Naive thymus-derived CD4-positive, alpha-beta T cell (primary cell): ENCODE data around the gene THUMPD3. TPM values are rescaled to one million over a fixed set of nuclear protein-coding genes. Genes with fewer than 3 reads are reported as not detected.
A peak's percentile ranks its signal among the peaks of the same experiment; 100 is the strongest.

Source experiments
- ATAC-seq: fragments of 150-1000 bp; cut with Tn5 transposase; 2 replicates; pipeline ENCODE4 v1.10.0; 2021; ENCODE audit warnings: mild to moderate bottlenecking, moderate library complexity
- CTCF ChIA-PET: fragments of 350-600 bp; sonication (Branson Sonifier 250); formaldehyde crosslinking; loops from one replicate; lab custom pipeline; 2021; ENCODE audit warnings: antibody characterized with exemption; lab: Charles Lee
- POLR2A ChIA-PET: fragments of 350-600 bp; sonication (Branson Sonifier 250); formaldehyde crosslinking; loops from one replicate; lab custom pipeline; 2021; ENCODE audit warnings: antibody characterized with exemption, inconsistent platforms; lab: Charles Lee
- DNase-seq, 9 donors: peaks; one replicate each; pipeline versions ENCODE4 v3.0.0 to v3.0.0-alpha.2; 2020 to 2022; ENCODE audit warnings: mixed read lengths in 1 of 9
- H3K27ac ChIP-seq: one replicate; pipeline ENCODE4 v1.7.0; 2013; ENCODE audit warnings: mild to moderate bottlenecking, low read depth, low read length, moderate library complexity
- H3K27me3 ChIP-seq, 2 donors: one replicate each; pipeline ENCODE4 v1.7.0; 2013; ENCODE audit warnings: low read length in 2 of 2, mild to moderate bottlenecking in 2 of 2, moderate library complexity in 2 of 2; ENCODE audit not compliant: control insufficient read depth in 2 of 2, insufficient read depth in 2 of 2
- H3K36me3 ChIP-seq, 3 experiments: 1 replicate in 2 of 3; 2 replicates in 1 of 3; pipeline ENCODE4 v1.7.0; 2013; ENCODE audit warnings: low read length in 3 of 3, mild to moderate bottlenecking in 3 of 3, moderate library complexity in 1 of 3; ENCODE audit not compliant: insufficient read depth in 3 of 3, control insufficient read depth in 2 of 3
- H3K4me1 ChIP-seq, 2 donors: one replicate each; pipeline ENCODE4 v1.7.0; 2013; ENCODE audit warnings: low read length in 2 of 2, mild to moderate bottlenecking in 2 of 2, moderate library complexity in 1 of 2; ENCODE audit not compliant: control insufficient read depth in 2 of 2, insufficient read depth in 2 of 2
- H3K4me3 ChIP-seq: 2 replicates; pipeline ENCODE4 v1.7.0; 2013; ENCODE audit warnings: mild to moderate bottlenecking, low read length
- H3K9me3 ChIP-seq, 3 experiments: 1 replicate in 2 of 3; 2 replicates in 1 of 3; pipeline ENCODE4 v1.7.0; 2013; ENCODE audit warnings: low read length in 3 of 3; ENCODE audit not compliant: control insufficient read depth in 2 of 3
- H3K27ac Mint-ChIP-seq, 9 donors: one replicate each; pipeline ENCODE4 v1.8.0; 2020 to 2022; ENCODE audit warnings: mixed read lengths in 9 of 9, mild to moderate bottlenecking in 8 of 9, moderate library complexity in 5 of 9, inconsistent platforms in 2 of 9
- H3K27me3 Mint-ChIP-seq, 5 donors: one replicate each; pipeline ENCODE4 v1.8.0; 2021 to 2022; ENCODE audit warnings: mixed read lengths in 5 of 5, mild to moderate bottlenecking in 1 of 5
- H3K36me3 Mint-ChIP-seq, 5 donors: one replicate each; pipeline ENCODE4 v1.8.0; 2020 to 2022; ENCODE audit warnings: mixed read lengths in 5 of 5, mild to moderate bottlenecking in 3 of 5, inconsistent platforms in 1 of 5
- H3K4me1 Mint-ChIP-seq, 7 donors: one replicate each; pipeline ENCODE4 v1.8.0; 2020 to 2022; ENCODE audit warnings: mixed read lengths in 7 of 7, mild to moderate bottlenecking in 3 of 7, inconsistent platforms in 1 of 7
- H3K4me3 Mint-ChIP-seq, 10 donors: one replicate each; pipeline ENCODE4 v1.8.0; 2020 to 2022; ENCODE audit warnings: mild to moderate bottlenecking in 10 of 10, mixed read lengths in 10 of 10, moderate library complexity in 6 of 10, inconsistent platforms in 2 of 10
- H3K9me3 Mint-ChIP-seq, 11 donors: one replicate each; pipeline ENCODE4 v1.8.0; 2020 to 2022; ENCODE audit warnings: mixed read lengths in 11 of 11, mild to moderate bottlenecking in 4 of 11, inconsistent platforms in 1 of 11, moderate library complexity in 1 of 11
- intact Hi-C, 2 donors: fragments of 100-400 bp; cut with micrococcal nuclease; formaldehyde crosslinking; loops; one replicate each; pipeline ENCODE4 v1.15.1; 2023
- polyA plus RNA-seq, 2 donors: library from polyadenylated mRNA; unstranded; fragments of 300-500 nt; fragmentation: Illumina TruSeq; gene quantifications; one replicate each; pipeline ENCODE4 v1.2.3, GENCODE V29; 2021
- total RNA-seq, 6 experiments: library from RNA in 5 of 6; stranded (reverse) in 5 of 6; gene quantifications; 1 replicate in 5 of 6; 2 replicates in 1 of 6; pipeline ENCODE4 v1.2.3 and lab custom pipeline; 2021 to 2026

The THUMPD3 gene
- total and polyA plus RNA-seq, 7 experiments from 2014 or later: 24.1 to 54.8 (median 41.7) TPM

- H3K27me3 Mint-ChIP-seq: no peaks in the 10 kb centered on the region
- ATAC-seq (no peak), DNase-seq (no peak)
- Histone ChIP-seq H3K27me3 (no peaks in the 10 kb centered on the region), H3K9me3 (no peaks in the 10 kb centered on the region), H3K36me3 (no peaks in the 10 kb centered on the region), H3K4me3 (no peak overlapping the region), H3K4me1 (peaks cover 22 to 48% of the 10 kb centered on the region in 2 donors), H3K27ac (no peak overlapping the region)
- peaks cover 46 to 96% (median 87%) of the 10 kb centered on the region in 7 donors for H3K4me1 Mint-ChIP-seq
- intact Hi-C loops: no loop called here
- POLR2A ChIA-PET: interaction anchor here (5.3 kb wide), 1 partner anchor 10 kb away, joined by 45 read pairs; the partner anchor contains the start of gene SETD5
- H3K9me3 Mint-ChIP-seq: peaks cover 0 to 3% (median 0%) of the 10 kb centered on the region in 11 donors
- CTCF ChIA-PET: no interaction called here
- peaks cover 4 to 21% (median 16%) of the 10 kb centered on the region in 5 donors for H3K36me3 Mint-ChIP-seq
- H3K27ac Mint-ChIP-seq: peak overlapping the region in 7 of 9 donors; percentile 9 to 52 (median 30)
- H3K4me3 Mint-ChIP-seq: peak overlapping the region in 3 of 10 donors; percentile 9 to 48 (median 36)
Measured at GRCh38 chr3:9406856-9407626, 44.2 kb downstream of the THUMPD3 start.

- H3K4me1 ChIP-seq: peaks cover 12 to 39% of the 10 kb centered on the region in 2 donors
- H3K36me3 Mint-ChIP-seq: peaks cover 4 to 21% (median 16%) of the 10 kb centered on the region in 5 donors
Measured at GRCh38 chr3:9408061-9408460, 45.2 kb downstream of the THUMPD3 start.

GRCh38 chr3:9408546-9408945 is 45.7 kb downstream of the THUMPD3 start:
- no peaks in the 10 kb centered on the region for H3K9me3 ChIP-seq
- ATAC-seq (no peak), DNase-seq (no peak)
- H3K4me3 ChIP-seq: no peak overlapping the region
- H3K27ac ChIP-seq: no peak overlapping the region
- H3K27ac Mint-ChIP-seq: peak overlapping the region in 2 of 9 donors; percentile 21 to 34
- H3K4me1 Mint-ChIP-seq: peaks cover 45 to 96% (median 87%) of the 10 kb centered on the region in 7 donors
- no peaks in the 10 kb centered on the region for H3K36me3 ChIP-seq
- intact Hi-C loops: no loop called here
- ChIA-PET POLR2A (interaction anchor here (5.3 kb wide), 1 partner anchor 11 kb away, joined by 45 read pairs; the partner anchor contains the start of gene SETD5), CTCF (interaction anchor here (0.5 kb wide), 1 partner anchor 623 kb away, joined by 3 read pairs; no protein-coding TSS in a partner anchor)
- peaks cover 7 to 37% of the 10 kb centered on the region in 2 donors for H3K4me1 ChIP-seq
- H3K4me3 Mint-ChIP-seq: peak overlapping the region in 3 of 10 donors; percentile 1 to 41 (median 41)
- H3K27me3 Mint-ChIP-seq: no peaks in the 10 kb centered on the region
- H3K36me3 Mint-ChIP-seq: peaks cover 4 to 25% (median 20%) of the 10 kb centered on the region in 5 donors
- no peaks in the 10 kb centered on the region for H3K27me3 ChIP-seq
- H3K9me3 Mint-ChIP-seq: peaks cover 0 to 3% (median 0%) of the 10 kb centered on the region in 11 donors

More at GRCh38 chr3:9408061-9408460, 45.2 kb downstream of the THUMPD3 start:
- Histone ChIP-seq H3K9me3 (no peaks in the 10 kb centered on the region), H3K4me3 (no peak overlapping the region), H3K27ac (no peak overlapping the region), H3K36me3 (no peaks in the 10 kb centered on the region), H3K27me3 (no peaks in the 10 kb centered on the region)
- POLR2A ChIA-PET: interaction anchor here (5.3 kb wide), 1 partner anchor 11 kb away, joined by 45 read pairs; the partner anchor contains the start of gene SETD5
- CTCF ChIA-PET: interaction anchor here (0.5 kb wide), 1 partner anchor 624 kb away, joined by 3 read pairs; no protein-coding TSS in a partner anchor
- ATAC-seq (no peak), DNase-seq (no peak)
- H3K4me1 Mint-ChIP-seq: peaks cover 43 to 96% (median 87%) of the 10 kb centered on the region in 7 donors
- H3K27ac Mint-ChIP-seq: no peak overlapping the region
- H3K9me3 Mint-ChIP-seq: peaks cover 0 to 3% (median 0%) of the 10 kb centered on the region in 11 donors
- H3K4me3 Mint-ChIP-seq: peak overlapping the region in 2 of 10 donors; percentile 25 to 41
- intact Hi-C loops: no loop called here
- H3K27me3 Mint-ChIP-seq: no peaks in the 10 kb centered on the region

GRCh38 chr3:9409981-9410854 is 47.4 kb downstream of the THUMPD3 start:
- H3K4me3 ChIP-seq: no peak overlapping the region
- no peaks in the 10 kb centered on the region for H3K9me3 ChIP-seq
- H3K4me1 Mint-ChIP-seq: peaks cover 44 to 89% (median 81%) of the 10 kb centered on the region in 7 donors
- H3K36me3 Mint-ChIP-seq: peaks cover 4 to 25% (median 20%) of the 10 kb centered on the region in 5 donors
- intact Hi-C loops: no loop called here
- peak; percentile 63 for ATAC-seq
- peaks cover 5 to 27% of the 10 kb centered on the region in 2 donors for H3K4me1 ChIP-seq
- H3K4me3 Mint-ChIP-seq: peak overlapping the region in 8 of 10 donors; percentile 8 to 67 (median 41)
- no peaks in the 10 kb centered on the region for H3K27me3 ChIP-seq
- no peaks in the 10 kb centered on the region for H3K36me3 ChIP-seq
- H3K27ac Mint-ChIP-seq: peak overlapping the region in 6 of 9 donors; percentile 23 to 78 (median 55)
- POLR2A ChIA-PET: interaction anchor here (5.3 kb wide), 1 partner anchor 13 kb away, joined by 45 read pairs; the partner anchor contains the start of gene SETD5
- no peak for DNase-seq
- no peak overlapping the region for H3K27ac ChIP-seq
- H3K9me3 Mint-ChIP-seq: peaks cover 0 to 3% (median 0%) of the 10 kb centered on the region in 11 donors
- no peaks in the 10 kb centered on the region for H3K27me3 Mint-ChIP-seq
- CTCF ChIA-PET: interaction anchor here (0.7 to 1.0 kb wide), 3 partner anchors 11 to 72 kb away, joined by 3 to 4 read pairs (median 3); no protein-coding TSS in a partner anchor

GRCh38 chr3:9411302-9411701 is 48.4 kb downstream of the THUMPD3 start:
- no peak overlapping the region for H3K27ac ChIP-seq
- H3K4me3 ChIP-seq: no peak overlapping the region
- DNase-seq (no peak), ATAC-seq (no peak)
- no peaks in the 10 kb centered on the region for H3K27me3 Mint-ChIP-seq
- intact Hi-C loops: loop anchor here in 1 of 2 donors (1.0 kb wide), 1 partner anchor 12 kb away; no protein-coding TSS in a partner anchor
- peaks cover 42 to 85% (median 76%) of the 10 kb centered on the region in 7 donors for H3K4me1 Mint-ChIP-seq
- no peaks in the 10 kb centered on the region for H3K36me3 ChIP-seq
- POLR2A ChIA-PET: interaction anchor here (5.3 kb wide), 1 partner anchor 14 kb away, joined by 45 read pairs; the partner anchor contains the start of gene SETD5
- CTCF ChIA-PET: no interaction called here
- peaks cover 4 to 31% (median 20%) of the 10 kb centered on the region in 5 donors for H3K36me3 Mint-ChIP-seq
- H3K27me3 ChIP-seq: no peaks in the 10 kb centered on the region
- peaks cover 7 to 25% of the 10 kb centered on the region in 2 donors for H3K4me1 ChIP-seq
- H3K27ac Mint-ChIP-seq: no peak overlapping the region
- H3K4me3 Mint-ChIP-seq: no peak overlapping the region
- peaks cover 0 to 3% (median 0%) of the 10 kb centered on the region in 11 donors for H3K9me3 Mint-ChIP-seq
- H3K9me3 ChIP-seq: no peaks in the 10 kb centered on the region
